Mesothelial cell of epicardium (in vitro differentiated cells): ENCODE measurements around the gene ACTL7A. TPM values are rescaled to one million over a fixed set of nuclear protein-coding genes. Genes with fewer than 3 reads are reported as not detected.

ENCODE experiments used
- DNase-seq, 2 experiments: peaks; one replicate each; pipeline ENCODE4 v3.0.0; 2021; ENCODE audit warnings: low spot score in 2 of 2; ENCODE audit not compliant: unreplicated experiment in 2 of 2
- H3K27ac Mint-ChIP-seq: 2 replicates; pipeline ENCODE4 v1.8.0; 2021; ENCODE audit warnings: mixed read lengths
- H3K27me3 Mint-ChIP-seq: 2 replicates; pipeline ENCODE4 v1.8.0; 2021; ENCODE audit warnings: low read depth, mixed read lengths
- H3K36me3 Mint-ChIP-seq: 2 replicates; pipeline ENCODE4 v1.8.0; 2021; ENCODE audit warnings: mixed read lengths
- H3K4me1 Mint-ChIP-seq: 2 replicates; pipeline ENCODE4 v1.8.0; 2021; ENCODE audit warnings: mixed read lengths
- H3K4me3 Mint-ChIP-seq: 2 replicates; pipeline ENCODE4 v1.8.0; 2021; ENCODE audit warnings: mild to moderate bottlenecking, moderate library complexity, mixed read lengths
- H3K9me3 Mint-ChIP-seq: 2 replicates; pipeline ENCODE4 v1.8.0; 2021; ENCODE audit warnings: mixed read lengths
- total RNA-seq: library from RNA; stranded (reverse); gene quantifications from 3 replicates; pipeline ENCODE4 v1.2.1, GENCODE V29; 2021
- TF ChIP-seq, protein P1 (sequence below): fragments of 200-600 bp; sonication (generic); IDR thresholded peaks from one replicate; pipeline ENCODE4 v1.5.0; 2021; ENCODE audit warnings: antibody characterized with exemption; ENCODE audit not compliant: unreplicated experiment

Gene ACTL7A
- total RNA-seq, 1 donor from 2014 or later = not detected

DNA sequence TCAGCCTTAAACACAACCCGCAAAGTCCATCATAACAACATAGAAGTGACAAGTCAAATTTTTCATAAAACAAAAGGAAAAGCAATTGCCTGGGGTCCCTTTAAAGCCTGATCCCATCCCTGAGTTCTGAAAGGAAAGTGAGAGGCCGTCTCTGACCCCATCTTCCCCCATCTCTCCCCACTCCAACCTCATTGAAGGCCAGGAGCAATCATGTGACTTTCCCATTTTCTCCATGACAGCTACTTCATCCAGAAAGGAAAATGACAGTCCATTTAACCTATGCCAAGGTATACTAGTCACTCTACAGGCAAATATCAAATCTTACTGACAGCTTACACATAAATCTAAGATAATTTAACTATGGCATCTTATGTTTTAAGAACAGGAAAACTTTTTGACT lies 15.5 kb downstream of the ACTL7A start:
- Mint-ChIP-seq H3K27ac (no peak overlapping the region), H3K36me3 (peaks cover 59% of the 10 kb centered on the region), H3K9me3 (no peaks in the 10 kb centered on the region), H3K4me1 (no peaks in the 10 kb centered on the region), H3K27me3 (no peaks in the 10 kb centered on the region), H3K4me3 (no peak overlapping the region)
- TF ChIP-seq, protein P1, sequence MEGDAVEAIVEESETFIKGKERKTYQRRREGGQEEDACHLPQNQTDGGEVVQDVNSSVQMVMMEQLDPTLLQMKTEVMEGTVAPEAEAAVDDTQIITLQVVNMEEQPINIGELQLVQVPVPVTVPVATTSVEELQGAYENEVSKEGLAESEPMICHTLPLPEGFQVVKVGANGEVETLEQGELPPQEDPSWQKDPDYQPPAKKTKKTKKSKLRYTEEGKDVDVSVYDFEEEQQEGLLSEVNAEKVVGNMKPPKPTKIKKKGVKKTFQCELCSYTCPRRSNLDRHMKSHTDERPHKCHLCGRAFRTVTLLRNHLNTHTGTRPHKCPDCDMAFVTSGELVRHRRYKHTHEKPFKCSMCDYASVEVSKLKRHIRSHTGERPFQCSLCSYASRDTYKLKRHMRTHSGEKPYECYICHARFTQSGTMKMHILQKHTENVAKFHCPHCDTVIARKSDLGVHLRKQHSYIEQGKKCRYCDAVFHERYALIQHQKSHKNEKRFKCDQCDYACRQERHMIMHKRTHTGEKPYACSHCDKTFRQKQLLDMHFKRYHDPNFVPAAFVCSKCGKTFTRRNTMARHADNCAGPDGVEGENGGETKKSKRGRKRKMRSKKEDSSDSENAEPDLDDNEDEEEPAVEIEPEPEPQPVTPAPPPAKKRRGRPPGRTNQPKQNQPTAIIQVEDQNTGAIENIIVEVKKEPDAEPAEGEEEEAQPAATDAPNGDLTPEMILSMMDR = no peak
- DNase-seq = no peak

DNA sequence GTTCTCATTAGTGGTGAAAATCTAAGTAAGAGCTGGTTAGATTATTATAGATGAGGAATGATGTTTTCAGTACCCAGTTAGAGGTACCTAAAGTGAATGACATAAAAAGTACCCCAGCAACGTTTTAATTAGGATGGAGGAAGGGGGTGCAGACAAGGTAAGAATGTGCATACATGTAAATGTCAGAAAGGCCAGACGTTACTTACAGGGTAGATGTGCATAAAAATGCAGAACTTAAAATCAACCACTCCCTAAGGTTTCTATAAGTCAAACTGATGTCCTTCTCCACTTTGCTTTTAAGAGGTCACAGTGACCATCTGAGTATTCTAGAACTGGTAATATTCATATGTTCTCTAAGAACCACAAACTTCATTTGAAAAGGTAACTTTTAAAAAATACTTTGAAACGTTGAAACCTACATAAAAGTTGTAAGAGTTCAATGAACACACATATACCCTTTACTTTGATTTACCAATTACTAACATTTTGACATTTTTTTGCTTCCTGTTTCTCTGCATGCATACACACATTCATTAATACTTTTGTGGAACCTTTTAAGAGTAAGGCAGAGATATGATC lies 18.8 kb downstream of the ACTL7A start:
- Mint-ChIP-seq H3K4me3 (no peak overlapping the region), H3K36me3 (peaks cover 49% of the 10 kb centered on the region), H3K27me3 (no peaks in the 10 kb centered on the region), H3K4me1 (peaks cover 3% of the 10 kb centered on the region), H3K27ac (no peak overlapping the region), H3K9me3 (peaks cover 11% of the 10 kb centered on the region)
- DNase-seq = no peak
- TF ChIP-seq, protein P1 = no peak

DNA sequence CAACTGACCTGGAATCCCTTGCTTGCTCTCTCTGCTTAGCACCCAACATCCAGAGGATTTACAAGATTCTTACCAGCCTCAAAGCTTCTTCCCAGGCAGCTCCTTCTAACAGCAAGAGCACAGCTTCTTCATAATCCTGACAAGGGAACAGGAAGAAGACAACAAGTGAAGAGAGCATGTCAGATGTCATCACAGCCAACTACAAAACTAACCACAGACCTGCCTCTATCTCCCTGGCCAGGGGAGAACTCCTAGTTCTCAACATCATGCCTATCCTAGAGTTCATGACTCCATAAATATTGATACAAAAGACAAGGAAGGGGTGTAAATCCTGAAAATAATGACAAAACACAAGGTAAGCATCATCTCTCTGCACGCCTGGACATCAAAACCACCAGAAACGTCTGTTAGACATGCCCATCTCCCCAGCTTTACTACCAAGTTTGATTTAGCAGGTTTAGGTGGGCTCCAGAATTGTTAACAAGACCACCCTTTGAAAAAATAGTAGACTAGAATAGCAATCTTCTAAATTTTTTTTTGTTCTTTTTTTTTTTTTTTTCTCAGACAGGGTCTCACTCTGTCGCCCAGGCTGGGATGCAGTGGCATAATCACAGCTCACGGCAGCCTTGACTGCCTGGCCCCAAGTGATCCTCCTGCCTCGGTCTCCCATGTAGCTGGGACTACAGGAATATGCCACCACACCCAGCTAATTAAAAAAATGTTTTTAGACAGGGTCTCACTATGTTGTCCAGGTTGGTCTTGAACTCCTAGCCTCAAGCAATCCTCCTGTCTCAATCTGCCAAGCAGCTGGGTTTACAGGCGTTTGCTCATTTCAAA lies 20.2 kb downstream of the ACTL7A start:
- H3K27ac Mint-ChIP-seq = no peak overlapping the region
- peaks cover 9% of the 10 kb centered on the region for H3K4me1 Mint-ChIP-seq
- TF ChIP-seq, protein P1 = no peak
- H3K36me3 Mint-ChIP-seq = peaks cover 49% of the 10 kb centered on the region
- H3K27me3 Mint-ChIP-seq = no peaks in the 10 kb centered on the region
- H3K4me3 Mint-ChIP-seq = no peak overlapping the region
- H3K9me3 Mint-ChIP-seq = peaks cover 12% of the 10 kb centered on the region
- no peak for DNase-seq

DNA sequence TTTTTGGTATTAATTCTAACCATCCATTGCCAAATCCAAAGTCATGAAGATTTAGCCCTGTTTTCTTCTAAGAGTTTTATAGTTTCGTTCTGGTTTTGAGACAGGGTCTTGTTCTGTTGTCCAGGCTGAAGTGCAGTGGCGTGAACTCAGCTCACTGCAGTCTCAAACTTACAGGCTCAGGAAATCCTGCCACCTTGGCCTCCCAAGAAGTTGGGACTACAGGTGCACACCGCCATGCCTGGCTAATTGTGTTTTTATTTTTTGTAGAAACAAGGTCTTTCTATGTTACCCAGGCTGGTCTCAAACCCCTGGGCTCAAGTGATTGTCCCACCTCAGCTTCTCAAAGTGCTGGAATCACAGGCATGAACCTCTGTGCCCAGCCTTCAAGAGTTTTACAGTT lies 21.0 kb downstream of the ACTL7A start:
- Mint-ChIP-seq H3K9me3 (peaks cover 12% of the 10 kb centered on the region), H3K36me3 (peaks cover 44% of the 10 kb centered on the region), H3K27me3 (no peaks in the 10 kb centered on the region), H3K4me3 (no peak overlapping the region), H3K4me1 (peaks cover 9% of the 10 kb centered on the region), H3K27ac (no peak overlapping the region)
- TF ChIP-seq, protein P1 = no peak
- DNase-seq = no peak

DNA sequence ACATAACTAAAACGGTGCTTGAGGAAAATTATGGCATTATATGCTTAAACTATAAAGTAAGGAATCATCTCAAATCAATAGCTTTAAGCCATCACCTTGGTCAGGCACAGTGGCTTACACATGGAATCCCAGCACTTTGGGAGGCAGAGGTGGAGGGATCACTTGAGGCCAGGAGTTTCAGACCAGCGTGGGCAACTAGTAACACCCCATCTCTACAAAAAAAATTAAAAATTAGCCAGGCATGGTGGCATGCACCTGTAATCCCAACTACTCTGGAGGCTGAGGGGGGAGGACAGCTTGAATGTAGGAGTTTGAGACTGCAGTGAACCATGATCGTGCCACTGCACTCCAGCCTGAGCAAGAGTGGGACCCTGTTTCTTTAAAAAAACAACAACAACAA lies 22.6 kb downstream of the ACTL7A start:
- Mint-ChIP-seq H3K4me3 (no peak overlapping the region), H3K4me1 (peaks cover 9% of the 10 kb centered on the region), H3K27ac (no peak overlapping the region), H3K36me3 (peaks cover 31% of the 10 kb centered on the region), H3K27me3 (no peaks in the 10 kb centered on the region), H3K9me3 (peaks cover 12% of the 10 kb centered on the region)
- DNase-seq = no peak
- TF ChIP-seq, protein P1 = no peak
